Amniotic epithelial cell (primary cell): ENCODE results near the gene P3H4.

Experiments
- DNase-seq: peaks from one replicate; pipeline ENCODE4 v3.0.0-alpha.2; 2010; ENCODE audit warnings: low read depth

Gene P3H4

GRCh38 chr17:41769985-41770384 is 41.8 kb downstream of the P3H4 start:
- no peak for DNase-seq

GRCh38 chr17:41769346-41769862 is 42.3 kb downstream of the P3H4 start:
- DNase-seq: no peak

- no peak for DNase-seq
Observed at GRCh38 chr17:41768682-41769288, 43.0 kb downstream of the P3H4 start.

- DNase-seq: no peak
Observed at GRCh38 chr17:41767324-41768042, 44.3 kb downstream of the P3H4 start.

- DNase-seq: no peak
Observed at GRCh38 chr17:41766135-41766534, 45.6 kb downstream of the P3H4 start.

GRCh38 chr17:41763327-41763726 is 48.4 kb downstream of the P3H4 start:
- no peak for DNase-seq

- no peak for DNase-seq
Observed at GRCh38 chr17:41762841-41763240, 48.9 kb downstream of the P3H4 start.

GRCh38 chr17:41762391-41762790 is 49.4 kb downstream of the P3H4 start:
- DNase-seq: no peak

- DNase-seq: no peak
Observed at GRCh38 chr17:41760878-41761277, 50.9 kb downstream of the P3H4 start.

GRCh38 chr17:41758601-41759000 is 53.1 kb downstream of the P3H4 start:
- no peak for DNase-seq

GRCh38 chr17:41754066-41754465 is 57.7 kb downstream of the P3H4 start:
- no peak for DNase-seq
